ELF-1 (cell line): Measurements from ENCODE around the gene TLR1.
A peak's percentile ranks its signal among the peaks of the same experiment; 100 is the strongest.
"Not testable (repeated sequence)": the region's sequence is repeated elsewhere in the genome, so short reads cannot be mapped to it uniquely, and the experiment has no call there.

Source experiments
- DNase-seq: peaks from one replicate; pipeline ENCODE4 v3.0.0-alpha.2; 2016; ENCODE audit warnings: low read depth, low spot score

TLR1 gene

GRCh38 chr4:38804654-38805295 lies at the start of gene TLR1:
Gene TLR1, minus strand, starts transcription at chr4:38804791. Its CDS starts 5,960 bp downstream, at chr4:38798831.
- no peak for DNase-seq

- DNase-seq: no peak
Observed at GRCh38 chr4:38846015-38846414, 41.4 kb upstream of the TLR1 start.

GRCh38 chr4:38842994-38843393 lies 38.4 kb upstream of the TLR1 start:
- no peak for DNase-seq

- no peak for DNase-seq
Observed at GRCh38 chr4:38837849-38838248, 33.3 kb upstream of the TLR1 start.

- DNase-seq: no peak
Observed at GRCh38 chr4:38837334-38837733, 32.7 kb upstream of the TLR1 start.

- DNase-seq: no peak
Observed at GRCh38 chr4:38834570-38834969, 30.0 kb upstream of the TLR1 start.

GRCh38 chr4:38832624-38833528 lies 28.3 kb upstream of the TLR1 start:
- DNase-seq: no peak

- DNase-seq: no peak
Observed at GRCh38 chr4:38832206-38832605, 27.6 kb upstream of the TLR1 start.

- no peak for DNase-seq
Observed at GRCh38 chr4:38831653-38832052, 27.1 kb upstream of the TLR1 start.

- DNase-seq: no peak
Observed at GRCh38 chr4:38829237-38829636, 24.6 kb upstream of the TLR1 start.

GRCh38 chr4:38823766-38824165 lies 19.2 kb upstream of the TLR1 start:
- DNase-seq: no peak

GRCh38 chr4:38822748-38823303 lies 18.2 kb upstream of the TLR1 start:
- DNase-seq: no peak

- no peak for DNase-seq
Observed at GRCh38 chr4:38821739-38822138, 17.1 kb upstream of the TLR1 start.

GRCh38 chr4:38820329-38821061 lies 15.9 kb upstream of the TLR1 start:
- DNase-seq: no peak

GRCh38 chr4:38819569-38819968 lies 15.0 kb upstream of the TLR1 start:
- DNase-seq: no peak

- peak; percentile 59 for DNase-seq
Observed at GRCh38 chr4:38818441-38818976, 13.9 kb upstream of the TLR1 start.

- DNase-seq: no peak
Observed at GRCh38 chr4:38815885-38816782, 11.5 kb upstream of the TLR1 start.

- DNase-seq: no peak
Observed at GRCh38 chr4:38814386-38814785, 9.8 kb upstream of the TLR1 start.

- DNase-seq: no peak
Observed at GRCh38 chr4:38811297-38811696, 6.7 kb upstream of the TLR1 start.

GRCh38 chr4:38807462-38807861 lies 2.9 kb upstream of the TLR1 start:
- not testable (repeated sequence) for DNase-seq

GRCh38 chr4:38806251-38806650 lies 1.7 kb upstream of the TLR1 start:
- DNase-seq: not testable (repeated sequence)
